Right lobe of liver (tissue), 6 donors: Measurements from ENCODE around the gene BIRC2. TPM values are rescaled to one million over a fixed set of nuclear protein-coding genes. Genes with fewer than 3 reads are reported as not detected.
A peak's percentile ranks its signal among the peaks of the same experiment; 100 is the strongest.

Experiments
- ATAC-seq, 4 donors: fragments of 200-7000 bp; cut with Tn5 transposase; one replicate each; pipeline ENCODE4 v1.9.1; 2020; ENCODE audit warnings: mild to moderate bottlenecking in 4 of 4, moderate library complexity in 4 of 4
- DNase-seq, 3 donors: peaks; one replicate each; pipeline ENCODE4 v3.0.0-alpha.2; 2020
- H3K27ac ChIP-seq, 3 donors: fragments of 200-600 bp; one replicate each; pipeline ENCODE4 v1.8.0; 2022
- H3K27me3 ChIP-seq, 2 donors: fragments of 200-600 bp; one replicate each; pipeline ENCODE4 v1.8.0; 2022
- H3K36me3 ChIP-seq, 4 donors: fragments of 200-600 bp; sonication (generic) in 1 of 4; one replicate each; pipeline versions ENCODE4 v1.5.1 to v1.8.0; 2017 to 2022; ENCODE audit warnings: control low read depth in 1 of 4
- H3K4me1 ChIP-seq, 4 donors: fragments of 200-600 bp; sonication (generic) in 1 of 4; one replicate each; pipeline versions ENCODE4 v1.5.1 to v1.8.0; 2017 to 2022; ENCODE audit warnings: control low read depth in 1 of 4
- H3K4me3 ChIP-seq, 3 donors: fragments of 200-600 bp; one replicate each; pipeline ENCODE4 v1.8.0; 2022
- H3K9me3 ChIP-seq, 4 donors: fragments of 200-600 bp; sonication (generic) in 1 of 4; one replicate each; pipeline versions ENCODE4 v1.5.1 to v1.8.0; 2017 to 2022; ENCODE audit warnings: control low read depth in 1 of 4
- POLR2A ChIP-seq: fragments of 450-650 bp; IDR thresholded peaks from one replicate; pipeline ENCODE4 v1.6.1; 2017; ENCODE audit warnings: antibody characterized with exemption, mild to moderate bottlenecking
- WGBS: methylation state at CpG from one replicate; pipeline ENCODE4 v1.1.6; 2018; ENCODE audit warnings: low coverage, low lambda C conversion rate; ENCODE audit not compliant: insufficient coverage; ENCODE audit errors: missing lambda C conversion rate; 5-methylcytosine and 5-hydroxymethylcytosine counted together
- intact Hi-C, 2 donors: fragments of 100-400 bp; cut with DNase I; formaldehyde crosslinking; loops; one replicate each; pipeline versions ENCODE4 v1.11.2 to v1.14.1; 2022
- total RNA-seq, 6 experiments: library from RNA; depleted of rRNA in 2 of 6; stranded (reverse); fragments of >200 nt in 2 of 6; fragmentation: NEBNext Ultra II Directional in 3 of 6; extraction: Animal tissue kit (Norgen Biotek cat#: 25700) in 3 of 6; gene quantifications; one replicate each; pipeline versions ENCODE4 v1.1.0 to v1.2.4, GENCODE V29; 2016 to 2023
- TF ChIP-seq, protein P1 (sequence below), 4 donors: fragments of 200-600 bp in 3 of 4; fragments of 450-650 bp in 1 of 4; IDR thresholded peaks; one replicate each; pipeline versions ENCODE4 v1.5.1 to v1.8.0; 2016 to 2022; ENCODE audit warnings: antibody characterized with exemption in 4 of 4, mild to moderate bottlenecking in 2 of 4
- donor health status: DM: no; HTN: yes; CAD: no.
- donor health status: DM: no; HTN: no; CAD: no.
- donor health status: DM: no; HTN: no; CAD: no.
- donor health status: DM: no; HTN: yes; CAD: no.
- donor health status: DM: no; HTN: yes; CAD: no.

Gene BIRC2
- total RNA-seq, 6 experiments from 2014 or later, result 20.2 to 26.6 (median 25.3) TPM

DNA sequence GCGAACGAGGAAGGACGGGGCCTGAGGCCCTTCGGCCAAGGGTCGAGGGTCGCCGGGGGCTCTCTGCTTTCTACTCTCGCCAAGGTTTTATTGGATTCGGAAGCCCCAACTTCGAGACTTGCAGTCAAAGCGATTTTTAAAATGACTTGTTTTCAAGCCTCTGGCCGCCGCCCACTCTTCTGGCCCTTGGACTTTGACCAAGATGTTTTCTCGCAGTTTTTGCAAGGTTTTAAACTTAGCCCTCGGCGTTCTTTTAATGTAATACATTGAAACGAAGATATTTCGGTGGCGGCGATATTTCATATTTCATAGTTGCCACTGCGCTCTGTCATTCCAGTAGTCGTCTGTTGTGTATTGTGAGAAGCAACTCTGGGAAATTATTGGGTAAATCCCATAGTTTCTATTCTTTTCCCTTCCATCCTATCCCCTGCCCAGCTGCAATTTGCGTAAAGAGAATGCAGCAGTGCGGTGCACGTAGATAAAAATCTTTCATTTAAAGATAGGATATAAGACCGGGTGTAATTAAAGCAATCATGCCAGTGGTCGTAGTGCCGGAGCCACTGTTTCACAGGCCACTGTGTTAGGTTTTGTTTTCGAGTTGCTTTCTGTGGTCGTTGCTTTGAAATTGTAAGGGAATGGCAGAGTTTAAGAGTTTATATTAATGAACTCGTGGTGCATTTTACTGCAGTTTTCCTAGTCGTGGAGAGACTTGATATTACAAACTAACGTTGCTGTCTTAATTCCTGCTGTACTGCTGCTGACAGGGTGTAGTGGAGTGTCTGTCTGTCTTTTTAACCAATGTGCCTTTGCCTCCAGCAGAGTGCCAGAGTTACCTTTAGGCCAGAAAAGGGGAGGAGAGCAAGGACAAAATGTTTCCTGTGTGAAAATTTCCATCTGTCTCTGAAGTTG, 702 bp downstream of the BIRC2 start:
- Histone ChIP-seq H3K27ac (peak overlapping the region; percentile 99 to 100 (median 99)), H3K4me1 (peaks cover 0 to 21% (median 0%) of the 10 kb centered on the region in 4 donors), H3K4me3 (peak overlapping the region; percentile 72 to 81 (median 77)), H3K27me3 (no peaks in the 10 kb centered on the region), H3K9me3 (no peaks in the 10 kb centered on the region), H3K36me3 (peaks cover 0 to 10% (median 3%) of the 10 kb centered on the region in 4 donors)
- no peak for DNase-seq
- ATAC-seq, result peak; percentile 29 to 49 (median 43)
- peak; percentile 36 for TF ChIP-seq POLR2A
- TF ChIP-seq, protein P1, sequence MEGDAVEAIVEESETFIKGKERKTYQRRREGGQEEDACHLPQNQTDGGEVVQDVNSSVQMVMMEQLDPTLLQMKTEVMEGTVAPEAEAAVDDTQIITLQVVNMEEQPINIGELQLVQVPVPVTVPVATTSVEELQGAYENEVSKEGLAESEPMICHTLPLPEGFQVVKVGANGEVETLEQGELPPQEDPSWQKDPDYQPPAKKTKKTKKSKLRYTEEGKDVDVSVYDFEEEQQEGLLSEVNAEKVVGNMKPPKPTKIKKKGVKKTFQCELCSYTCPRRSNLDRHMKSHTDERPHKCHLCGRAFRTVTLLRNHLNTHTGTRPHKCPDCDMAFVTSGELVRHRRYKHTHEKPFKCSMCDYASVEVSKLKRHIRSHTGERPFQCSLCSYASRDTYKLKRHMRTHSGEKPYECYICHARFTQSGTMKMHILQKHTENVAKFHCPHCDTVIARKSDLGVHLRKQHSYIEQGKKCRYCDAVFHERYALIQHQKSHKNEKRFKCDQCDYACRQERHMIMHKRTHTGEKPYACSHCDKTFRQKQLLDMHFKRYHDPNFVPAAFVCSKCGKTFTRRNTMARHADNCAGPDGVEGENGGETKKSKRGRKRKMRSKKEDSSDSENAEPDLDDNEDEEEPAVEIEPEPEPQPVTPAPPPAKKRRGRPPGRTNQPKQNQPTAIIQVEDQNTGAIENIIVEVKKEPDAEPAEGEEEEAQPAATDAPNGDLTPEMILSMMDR (IDR thresholded peaks at IDR 0.05), result no peak
- under 1% methylated on average over 20 of the region's 33 CpGs for WGBS
- intact Hi-C loops, result no loop called here

DNA sequence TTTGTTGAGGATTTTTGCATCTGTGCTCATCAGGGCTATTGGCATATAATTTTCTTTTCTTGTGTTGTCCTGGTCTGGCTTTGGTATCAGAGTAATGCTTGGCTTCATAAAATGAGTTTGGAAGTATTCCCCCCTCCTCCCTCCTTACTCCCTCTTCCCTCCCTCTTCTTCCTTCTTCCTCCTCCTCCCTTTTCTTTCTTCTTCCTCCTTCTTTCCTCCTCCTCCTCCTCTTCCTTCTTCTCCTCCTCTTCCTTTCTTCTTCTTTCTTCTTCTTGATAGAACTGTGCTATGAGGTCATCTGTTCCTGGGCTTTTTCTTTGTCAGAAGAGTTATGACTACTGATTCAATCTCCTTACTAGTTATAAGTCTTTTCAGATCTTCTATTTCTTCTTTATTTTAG, 10.1 kb downstream of the BIRC2 start:
- H3K36me3 ChIP-seq, result peaks cover 0 to 23% (median 5%) of the 10 kb centered on the region in 4 donors
- no peak overlapping the region for H3K27ac ChIP-seq
- peaks cover 0 to 5% (median 0%) of the 10 kb centered on the region in 4 donors for H3K9me3 ChIP-seq
- ATAC-seq, result no peak
- no peaks in the 10 kb centered on the region for H3K4me1 ChIP-seq
- no peaks in the 10 kb centered on the region for H3K27me3 ChIP-seq
- intact Hi-C loops, result loop anchor here in 1 of 2 donors (10.0 kb wide), 1 partner anchor 62 kb away; no protein-coding TSS in a partner anchor
- no peak for DNase-seq
- no peak overlapping the region for H3K4me3 ChIP-seq
- no peak for TF ChIP-seq POLR2A
- TF ChIP-seq, protein P1 (IDR thresholded peaks at IDR 0.05), result no peak

GRCh38 chr11:102359372-102359771, 12.4 kb downstream of the BIRC2 start:
- peaks cover 2 to 44% (median 14%) of the 10 kb centered on the region in 4 donors for H3K36me3 ChIP-seq
- intact Hi-C loops, result loop anchor here in 1 of 2 donors (10.0 kb wide), 1 partner anchor 65 kb away; no protein-coding TSS in a partner anchor
- no peaks in the 10 kb centered on the region for H3K4me1 ChIP-seq
- TF ChIP-seq, protein P1 (IDR thresholded peaks at IDR 0.05), result no peak
- TF ChIP-seq POLR2A, result no peak
- H3K4me3 ChIP-seq, result no peak overlapping the region
- 64% methylated on average over 3 of the region's 3 CpGs for WGBS
- ATAC-seq, result no peak
- peaks cover 0 to 5% (median 0%) of the 10 kb centered on the region in 4 donors for H3K9me3 ChIP-seq
- H3K27me3 ChIP-seq, result no peaks in the 10 kb centered on the region
- no peak for DNase-seq
- H3K27ac ChIP-seq, result no peak overlapping the region

DNA sequence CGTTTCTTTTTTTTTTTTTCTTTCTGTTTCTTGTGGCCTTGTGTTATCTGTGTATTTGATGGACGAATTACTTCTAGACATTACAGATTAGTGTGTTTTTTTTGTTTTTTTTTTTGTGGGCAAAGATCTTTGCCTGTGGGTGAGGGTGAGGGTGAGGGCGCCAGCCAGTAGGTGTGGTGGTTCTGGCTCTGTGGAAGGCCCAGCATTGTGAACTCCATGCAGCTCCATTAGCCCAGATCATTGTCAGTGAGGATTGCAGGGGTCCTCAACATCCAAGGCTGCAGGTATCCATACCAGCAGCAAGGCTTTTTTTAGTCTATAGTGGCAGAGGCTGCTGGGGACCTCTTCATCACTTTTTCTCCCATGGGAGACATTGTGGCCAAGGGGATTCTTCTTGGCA, 13.7 kb downstream of the BIRC2 start:
- WGBS, result 88% methylated on average over 3 of the region's 3 CpGs
- H3K27ac ChIP-seq, result no peak overlapping the region
- H3K36me3 ChIP-seq, result peaks cover 3 to 56% (median 19%) of the 10 kb centered on the region in 4 donors
- ATAC-seq, result no peak
- TF ChIP-seq, protein P1 (IDR thresholded peaks at IDR 0.05), result no peak
- no peak for TF ChIP-seq POLR2A
- H3K27me3 ChIP-seq, result no peaks in the 10 kb centered on the region
- no peak for DNase-seq
- intact Hi-C loops, result no loop called here
- no peaks in the 10 kb centered on the region for H3K4me1 ChIP-seq
- peaks cover 0 to 5% (median 0%) of the 10 kb centered on the region in 4 donors for H3K9me3 ChIP-seq
- no peak overlapping the region for H3K4me3 ChIP-seq
